ENCODE results near the gene OR6C2.
"Not testable (repeated sequence)": the region's sequence is repeated elsewhere in the genome, so short reads cannot be mapped to it uniquely, and the experiment has no call there.

- not testable (repeated sequence) for TF ChIP-seq ZNF274 (IDR thresholded peaks at IDR 0.05; ENCODE audit: low read depth, low read length); SUZ12 (IDR thresholded peaks at IDR 0.05; ENCODE audit: extremely low read depth, insufficient read depth, insufficient read length); YY1 (IDR thresholded peaks at IDR 0.05; ENCODE audit: insufficient read depth, insufficient read length)
Observed at GRCh38 chr12:55409133-55409532, 34.7 kb upstream of the OR6C2 start.

All from NT2/D1 (cell line).